H9 (cell line): ENCODE measurements around the gene UPK3B. TPM values are rescaled to one million over a fixed set of nuclear protein-coding genes. Genes with fewer than 3 reads are reported as not detected.
"Not testable (repeated sequence)": the region's sequence is repeated elsewhere in the genome, so short reads cannot be mapped to it uniquely, and the experiment has no call there.

Experiments
- DNase-seq: peaks from one replicate; pipeline ENCODE4 v3.0.0-alpha.2; 2017
- H2AFZ ChIP-seq: one replicate; pipeline ENCODE4 v1.6.1; 2013; ENCODE audit warnings: mild to moderate bottlenecking, low read length, control low read depth, moderate library complexity
- H2AK5ac ChIP-seq: 2 replicates; pipeline ENCODE4 v1.6.1; 2013; ENCODE audit warnings: low read length, control low read depth, mixed read lengths; ENCODE audit not compliant: insufficient read length
- H2BK120ac ChIP-seq: one replicate; pipeline ENCODE4 v1.6.1; 2013; ENCODE audit warnings: low read depth, mild to moderate bottlenecking, low read length, control low read depth, inconsistent platforms; ENCODE audit not compliant: poor library complexity, severe bottlenecking
- H2BK12ac ChIP-seq: 2 replicates; pipeline ENCODE4 v1.6.1; 2013; ENCODE audit warnings: low read length, control low read depth, mixed read lengths, low read depth; ENCODE audit not compliant: insufficient read length
- H2BK15ac ChIP-seq: 2 replicates; pipeline ENCODE4 v1.6.1; 2013; ENCODE audit warnings: low read depth, low read length, control low read depth
- H2BK20ac ChIP-seq: one replicate; pipeline ENCODE4 v1.6.1; 2013; ENCODE audit warnings: low read depth, mild to moderate bottlenecking, low read length, control low read depth, inconsistent platforms; ENCODE audit not compliant: poor library complexity, severe bottlenecking
- H2BK5ac ChIP-seq: 2 replicates; pipeline ENCODE4 v1.6.1; 2013; ENCODE audit warnings: low read length, control low read depth, mixed read lengths; ENCODE audit not compliant: insufficient read length
- H3K14ac ChIP-seq: 2 replicates; pipeline ENCODE4 v1.6.1; 2013; ENCODE audit warnings: low read length, control low read depth; ENCODE audit not compliant: insufficient read depth
- H3K18ac ChIP-seq: 2 replicates; pipeline ENCODE4 v1.6.1; 2013; ENCODE audit warnings: low read depth, mild to moderate bottlenecking, mixed read lengths, low read length, control low read depth; ENCODE audit not compliant: insufficient read length
- H3K23ac ChIP-seq: 2 replicates; pipeline ENCODE4 v1.6.1; 2013; ENCODE audit warnings: low read length, control low read depth, mixed read lengths, low read depth; ENCODE audit not compliant: insufficient read length
- H3K23me2 ChIP-seq: 2 replicates; pipeline ENCODE4 v1.6.1; 2013; ENCODE audit warnings: low read depth, mild to moderate bottlenecking, mixed read lengths, low read length, control low read depth; ENCODE audit not compliant: insufficient read length, poor library complexity, severe bottlenecking
- H3K27ac ChIP-seq: 2 replicates; pipeline ENCODE4 v1.5.1; 2013; ENCODE audit warnings: low read length, control low read depth, mixed read lengths, low read depth; ENCODE audit not compliant: insufficient read length
- H3K27me3 ChIP-seq: 2 replicates; pipeline ENCODE4 v1.6.1; 2013; ENCODE audit warnings: low read length, control low read depth, inconsistent platforms; ENCODE audit not compliant: insufficient read depth
- H3K4ac ChIP-seq: 2 replicates; pipeline ENCODE4 v1.6.1; 2013; ENCODE audit warnings: low read depth, mild to moderate bottlenecking, control low read depth, inconsistent platforms, low read length, moderate library complexity
- H3K4me1 ChIP-seq: 2 replicates; pipeline ENCODE4 v1.6.1; 2013; ENCODE audit warnings: low read length, control low read depth, inconsistent platforms; ENCODE audit not compliant: insufficient read depth
- H3K4me2 ChIP-seq: 2 replicates; pipeline ENCODE4 v1.6.1; 2013; ENCODE audit warnings: low read length, control low read depth, mixed read lengths; ENCODE audit not compliant: insufficient read length, insufficient read depth
- H3K56ac ChIP-seq: 2 replicates; pipeline ENCODE4 v1.6.1; 2013; ENCODE audit warnings: low read depth, mild to moderate bottlenecking, mixed read lengths, low read length, control low read depth; ENCODE audit not compliant: insufficient read length
- H3K79me1 ChIP-seq: 2 replicates; pipeline ENCODE4 v1.6.1; 2013; ENCODE audit warnings: low read depth, mild to moderate bottlenecking, moderate library complexity, low read length, control low read depth, inconsistent platforms; ENCODE audit not compliant: insufficient read depth, poor library complexity, severe bottlenecking
- H3K79me2 ChIP-seq: 2 replicates; pipeline ENCODE4 v1.6.1; 2013; ENCODE audit warnings: low read length, control low read depth, inconsistent platforms; ENCODE audit not compliant: insufficient read depth
- H3K9ac ChIP-seq: 2 replicates; pipeline ENCODE4 v1.6.1; 2013; ENCODE audit warnings: low read length, control low read depth, mixed read lengths; ENCODE audit not compliant: insufficient read length; ENCODE audit errors: extremely low read depth
- H3K9me3 ChIP-seq: one replicate; pipeline ENCODE4 v1.6.1; 2013; ENCODE audit warnings: low read depth, low read length, inconsistent platforms; ENCODE audit not compliant: control insufficient read depth
- H3T11ph ChIP-seq: one replicate; pipeline ENCODE4 v1.6.1; 2013; ENCODE audit warnings: mild to moderate bottlenecking, low read length, control low read depth, inconsistent platforms
- H4K20me1 ChIP-seq: one replicate; pipeline ENCODE4 v1.6.1; 2013; ENCODE audit not compliant: control insufficient read depth, insufficient read length, insufficient read depth
- H4K5ac ChIP-seq: 2 replicates; pipeline ENCODE4 v1.6.1; 2013; ENCODE audit warnings: low read depth, mild to moderate bottlenecking, mixed read lengths, low read length, control low read depth; ENCODE audit not compliant: insufficient read length
- H4K8ac ChIP-seq: replicated peaks from 2 replicates; pipeline ENCODE4 v1.6.1; 2013; ENCODE audit warnings: low read length, control low read depth, mixed read lengths, low read depth; ENCODE audit not compliant: insufficient read length
- H4K91ac ChIP-seq: 2 replicates; pipeline ENCODE4 v1.6.1; 2013; ENCODE audit warnings: low read depth, mild to moderate bottlenecking, moderate library complexity, mixed read lengths, low read length, control low read depth; ENCODE audit not compliant: insufficient read length
- H3K27ac Mint-ChIP-seq, 3 experiments: 2 replicates in 2 of 3; 3 replicates in 1 of 3; pipeline ENCODE4 v1.8.0; 2020 to 2021; ENCODE audit warnings: mixed read lengths in 3 of 3, mild to moderate bottlenecking in 1 of 3, moderate library complexity in 1 of 3
- H3K27me3 Mint-ChIP-seq: 2 replicates; pipeline ENCODE4 v1.8.0; 2021; ENCODE audit warnings: low read depth, mild to moderate bottlenecking, moderate library complexity, mixed read lengths
- H3K36me3 Mint-ChIP-seq, 3 experiments: 2 replicates in 2 of 3; 3 replicates in 1 of 3; pipeline ENCODE4 v1.8.0; 2020 to 2021; ENCODE audit warnings: low read depth in 3 of 3, mixed read lengths in 3 of 3; ENCODE audit not compliant: insufficient read depth in 1 of 3
- H3K4me1 Mint-ChIP-seq, 2 experiments: 2 replicates each; pipeline ENCODE4 v1.8.0; 2020; ENCODE audit warnings: mixed read lengths in 2 of 2
- H3K4me3 Mint-ChIP-seq, 2 experiments: 2 replicates in 1 of 2; 3 replicates in 1 of 2; pipeline ENCODE4 v1.8.0; 2020 to 2021; ENCODE audit warnings: mild to moderate bottlenecking in 2 of 2, mixed read lengths in 2 of 2, moderate library complexity in 1 of 2
- H3K9me3 Mint-ChIP-seq, 2 experiments: 2 replicates in 1 of 2; 3 replicates in 1 of 2; pipeline ENCODE4 v1.8.0; 2020; ENCODE audit warnings: mild to moderate bottlenecking in 2 of 2, mixed read lengths in 2 of 2, moderate library complexity in 1 of 2
- WGBS: extraction: QIAGEN DNeasy Blood & Tissue Kit; methylation state at CpG from one replicate; pipeline ENCODE4 v1.1.7; 2013; ENCODE audit warnings: missing lambda C conversion rate, low lambda C conversion rate, mixed read lengths; ENCODE audit not compliant: insufficient read length; ENCODE audit errors: extremely low coverage; 5-methylcytosine and 5-hydroxymethylcytosine counted together
- total RNA-seq: library from RNA; stranded (reverse); gene quantifications from 2 replicates; pipeline ENCODE4 v1.2.1, GENCODE V29; 2021

Gene UPK3B
- total RNA-seq, 1 experiment from 2014 or later: 3.5 TPM

DNA sequence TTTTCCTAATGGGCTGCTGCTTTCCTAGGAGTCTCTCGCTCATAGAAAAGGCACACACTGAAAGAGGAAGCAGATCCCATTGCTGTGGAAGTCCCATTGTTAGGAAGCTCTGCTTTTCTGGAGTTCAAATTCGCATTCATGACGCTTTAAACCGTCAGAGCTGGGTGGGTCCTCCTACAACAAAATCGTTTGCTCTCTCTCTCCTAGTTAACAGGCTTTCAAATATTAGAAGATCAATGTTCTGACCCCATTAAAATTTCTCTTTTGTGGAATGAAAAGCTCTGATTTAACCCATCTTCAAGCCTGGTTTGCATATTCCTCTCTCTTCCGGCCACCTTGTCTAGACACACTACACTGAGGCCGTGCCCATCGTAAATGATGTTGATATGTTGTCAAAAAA is 32.8 kb downstream of the UPK3B start, which contains the start of gene SPDYE16:
TSS of gene SPDYE16 (minus strand) at position 101 of the 400 bp plus-strand sequence. CDS start 1,838 bp downstream, outside the sequence.
- WGBS: no CpG with 5 or more reads among the region's 8 CpGs
- H2AFZ ChIP-seq: not testable (repeated sequence)

DNA sequence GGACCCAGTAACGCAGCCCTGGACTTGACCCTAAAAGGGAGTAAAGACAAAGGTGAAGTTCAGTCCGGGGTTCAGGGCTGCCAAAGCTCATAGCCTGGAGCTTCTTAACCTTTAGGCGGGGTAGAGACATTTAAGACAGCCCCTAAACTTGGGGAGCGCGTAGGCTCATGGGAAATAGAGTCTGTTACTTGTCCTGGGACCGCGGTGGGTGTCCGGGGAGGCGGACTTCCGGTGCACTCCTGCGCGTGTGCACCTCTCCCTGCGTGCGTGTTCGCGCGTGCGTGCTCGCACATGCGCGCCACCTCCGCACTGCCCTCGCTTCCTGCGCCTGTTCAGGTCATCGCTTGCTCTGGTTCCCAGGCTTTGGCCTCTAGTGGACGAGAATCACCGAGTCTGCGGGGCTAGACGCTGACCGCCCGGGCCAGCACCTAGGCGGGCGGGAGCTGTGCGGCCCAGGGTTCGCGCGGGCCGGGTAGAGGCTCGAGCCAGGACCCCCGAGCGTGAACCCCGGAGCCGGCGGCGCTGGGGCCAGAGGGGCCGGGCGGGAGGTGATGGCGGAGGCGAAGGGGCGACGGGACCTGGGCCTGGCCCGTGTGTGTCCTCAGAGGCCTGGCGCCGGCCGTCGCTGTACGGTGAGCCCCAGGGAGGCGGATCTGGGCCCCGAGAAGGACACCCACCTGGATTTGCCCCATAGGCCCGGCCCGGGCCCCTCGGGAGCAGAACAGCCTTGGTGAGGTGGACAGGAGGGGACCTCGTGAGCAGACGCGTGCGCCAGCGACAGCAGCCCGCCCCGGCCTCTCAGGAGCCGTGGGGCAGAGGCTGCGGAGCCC is 38.9 kb downstream of the UPK3B start:
- Histone ChIP-seq H3K9ac (peak overlapping the region; percentile 17), H3K4me2 (peak overlapping the region; percentile 44)
- not testable (repeated sequence) for H2AFZ ChIP-seq, H3T11ph ChIP-seq, H3K56ac ChIP-seq, H2BK120ac ChIP-seq, H4K5ac ChIP-seq, H2BK15ac ChIP-seq, H3K79me2 ChIP-seq, H3K27me3 ChIP-seq, H2AK5ac ChIP-seq, H3K27ac ChIP-seq, H3K4me1 Mint-ChIP-seq, H3K23ac ChIP-seq, H2BK20ac ChIP-seq, H3K79me1 ChIP-seq, H3K27me3 Mint-ChIP-seq, H4K91ac ChIP-seq, H3K14ac ChIP-seq, H3K9me3 ChIP-seq, H3K4ac ChIP-seq, H3K18ac ChIP-seq, H3K4me1 ChIP-seq, H4K20me1 ChIP-seq, H3K9me3 Mint-ChIP-seq, H4K8ac ChIP-seq, H2BK5ac ChIP-seq, H3K23me2 ChIP-seq, H2BK12ac ChIP-seq
- peak overlapping the region in 2 of 3 experiments; percentile 79 to 84; a peak in 2 of 7 replicates for H3K27ac Mint-ChIP-seq
- DNase-seq: peak; percentile 96
- peaks cover 4 to 11% (median 9%) of the 10 kb centered on the region in 3 experiments; a peak in 6 of 7 replicates for H3K36me3 Mint-ChIP-seq
- peak overlapping the region; percentile 87 to 91 for H3K4me3 Mint-ChIP-seq
- WGBS: no CpG with 5 or more reads among the region's 71 CpGs

More for the DNA sequence above, 32.8 kb downstream of the UPK3B start, which contains the start of gene SPDYE16:
- H4K91ac ChIP-seq, H3K4me1 ChIP-seq, H2AK5ac ChIP-seq, H3K79me1 ChIP-seq, H3K27me3 Mint-ChIP-seq, H3K36me3 Mint-ChIP-seq, H3K79me2 ChIP-seq, H3K4me1 Mint-ChIP-seq, H3K9me3 Mint-ChIP-seq, H3K27me3 ChIP-seq, H3T11ph ChIP-seq, H3K27ac Mint-ChIP-seq, H4K5ac ChIP-seq, H2BK15ac ChIP-seq, H2BK5ac ChIP-seq, H2BK20ac ChIP-seq, H3K23me2 ChIP-seq, H4K8ac ChIP-seq, H3K4me3 Mint-ChIP-seq, H4K20me1 ChIP-seq, H2BK120ac ChIP-seq, H3K9ac ChIP-seq, H3K23ac ChIP-seq, H3K56ac ChIP-seq, H3K27ac ChIP-seq, H3K18ac ChIP-seq, H3K4ac ChIP-seq, H3K14ac ChIP-seq, H2BK12ac ChIP-seq, DNase-seq, H3K9me3 ChIP-seq, H3K4me2 ChIP-seq: not testable (repeated sequence)
